ENCODE data around the gene PI4K2B. TPM values are rescaled to one million over a fixed set of nuclear protein-coding genes. Genes with fewer than 3 reads are reported as not detected.
A peak's percentile ranks its signal among the peaks of the same experiment; 100 is the strongest.
"Not testable (repeated sequence)": the region's sequence is repeated elsewhere in the genome, so short reads cannot be mapped to it uniquely, and the experiment has no call there.

Gene PI4K2B
- total RNA-seq (2012; rRNA removed) = 23.6 and 32.7 TPM in 2 replicates

GRCh38 chr4:25233737-25234389, at the start of gene PI4K2B:
Gene PI4K2B, plus strand, starts transcription at chr4:25234033. Its CDS starts 131 bp downstream, at chr4:25234164.
- H3K4me1 ChIP-seq (ENCODE audit: control insufficient read depth, insufficient read depth, low read length) = peaks cover 6% of the 10 kb centered on the region
- no peaks in the 10 kb centered on the region for H3K9me3 ChIP-seq (replicated peaks; ENCODE audit: low read length)
- peak within 1 kb of the TSS; percentile 92 for H3K4me3 ChIP-seq (ENCODE audit: low read length)
- H3K36me3 ChIP-seq (ENCODE audit: insufficient read depth, low read length) = no peaks in the 10 kb centered on the region
- peak within 1 kb of the TSS; percentile 89 for H3K9ac ChIP-seq (ENCODE audit: low read depth, low read length)
- peak within 1 kb of the TSS; percentile 91 for H3K4me2 ChIP-seq (ENCODE audit: low read length)
- H3K27me3 ChIP-seq (ENCODE audit: control insufficient read depth, insufficient read depth, low read length) = no peaks in the 10 kb centered on the region

GRCh38 chr4:25184056-25184455, 49.8 kb upstream of the PI4K2B start:
- Histone ChIP-seq H3K36me3 (ENCODE audit: insufficient read depth, low read length) (no peaks in the 10 kb centered on the region), H3K9ac (ENCODE audit: low read depth, low read length) (no peak overlapping the region), H3K9me3 (replicated peaks; ENCODE audit: low read length) (no peaks in the 10 kb centered on the region), H3K4me3 (ENCODE audit: low read length) (no peak overlapping the region), H3K4me1 (ENCODE audit: control insufficient read depth, insufficient read depth, low read length) (no peaks in the 10 kb centered on the region), H3K4me2 (ENCODE audit: low read length) (no peak overlapping the region), H3K27me3 (ENCODE audit: control insufficient read depth, insufficient read depth, low read length) (no peaks in the 10 kb centered on the region)

GRCh38 chr4:25190407-25190806, 43.4 kb upstream of the PI4K2B start:
- H3K4me2 ChIP-seq (ENCODE audit: low read length) = no peak overlapping the region
- no peaks in the 10 kb centered on the region for H3K36me3 ChIP-seq (ENCODE audit: insufficient read depth, low read length)

GRCh38 chr4:25198713-25199112, 35.1 kb upstream of the PI4K2B start:
- Histone ChIP-seq H3K27me3 (ENCODE audit: control insufficient read depth, insufficient read depth, low read length) (no peaks in the 10 kb centered on the region), H3K9me3 (replicated peaks; ENCODE audit: low read length) (no peaks in the 10 kb centered on the region), H3K4me3 (ENCODE audit: low read length) (no peak overlapping the region), H3K36me3 (ENCODE audit: insufficient read depth, low read length) (no peaks in the 10 kb centered on the region), H3K4me2 (ENCODE audit: low read length) (no peak overlapping the region), H3K9ac (ENCODE audit: low read depth, low read length) (no peak overlapping the region), H3K4me1 (ENCODE audit: control insufficient read depth, insufficient read depth, low read length) (no peaks in the 10 kb centered on the region)

More at GRCh38 chr4:25190407-25190806, 43.4 kb upstream of the PI4K2B start:
- Histone ChIP-seq H3K9ac (ENCODE audit: low read depth, low read length) (no peak overlapping the region), H3K4me1 (ENCODE audit: control insufficient read depth, insufficient read depth, low read length) (no peaks in the 10 kb centered on the region), H3K9me3 (replicated peaks; ENCODE audit: low read length) (no peaks in the 10 kb centered on the region), H3K4me3 (ENCODE audit: low read length) (no peak overlapping the region), H3K27me3 (ENCODE audit: control insufficient read depth, insufficient read depth, low read length) (no peaks in the 10 kb centered on the region)

GRCh38 chr4:25207997-25208396, 25.8 kb upstream of the PI4K2B start:
- Histone ChIP-seq H3K4me3 (ENCODE audit: low read length) (no peak overlapping the region), H3K4me2 (ENCODE audit: low read length) (no peak overlapping the region), H3K4me1 (ENCODE audit: control insufficient read depth, insufficient read depth, low read length) (no peaks in the 10 kb centered on the region), H3K9me3 (replicated peaks; ENCODE audit: low read length) (no peaks in the 10 kb centered on the region), H3K36me3 (ENCODE audit: insufficient read depth, low read length) (no peaks in the 10 kb centered on the region), H3K9ac (ENCODE audit: low read depth, low read length) (no peak overlapping the region), H3K27me3 (ENCODE audit: control insufficient read depth, insufficient read depth, low read length) (peaks cover 7% of the 10 kb centered on the region)

- Histone ChIP-seq H3K9me3 (replicated peaks; ENCODE audit: low read length) (no peaks in the 10 kb centered on the region), H3K36me3 (ENCODE audit: insufficient read depth, low read length) (no peaks in the 10 kb centered on the region), H3K9ac (ENCODE audit: low read depth, low read length) (no peak overlapping the region), H3K4me1 (ENCODE audit: control insufficient read depth, insufficient read depth, low read length) (no peaks in the 10 kb centered on the region), H3K27me3 (ENCODE audit: control insufficient read depth, insufficient read depth, low read length) (peaks cover 7% of the 10 kb centered on the region), H3K4me2 (ENCODE audit: low read length) (no peak overlapping the region), H3K4me3 (ENCODE audit: low read length) (no peak overlapping the region)
Measured at GRCh38 chr4:25209702-25210101, 24.1 kb upstream of the PI4K2B start.

- Histone ChIP-seq H3K9ac (ENCODE audit: low read depth, low read length) (no peak overlapping the region), H3K4me3 (ENCODE audit: low read length) (no peak overlapping the region), H3K4me1 (ENCODE audit: control insufficient read depth, insufficient read depth, low read length) (no peaks in the 10 kb centered on the region), H3K4me2 (ENCODE audit: low read length) (no peak overlapping the region), H3K9me3 (replicated peaks; ENCODE audit: low read length) (no peaks in the 10 kb centered on the region), H3K27me3 (ENCODE audit: control insufficient read depth, insufficient read depth, low read length) (peaks cover 7% of the 10 kb centered on the region), H3K36me3 (ENCODE audit: insufficient read depth, low read length) (no peaks in the 10 kb centered on the region)
Measured at GRCh38 chr4:25211721-25212120, 22.1 kb upstream of the PI4K2B start.

GRCh38 chr4:25212822-25213221, 21.0 kb upstream of the PI4K2B start:
- Histone ChIP-seq H3K4me1 (ENCODE audit: control insufficient read depth, insufficient read depth, low read length) (no peaks in the 10 kb centered on the region), H3K4me2 (ENCODE audit: low read length) (no peak overlapping the region), H3K4me3 (ENCODE audit: low read length) (no peak overlapping the region), H3K9ac (ENCODE audit: low read depth, low read length) (no peak overlapping the region), H3K27me3 (ENCODE audit: control insufficient read depth, insufficient read depth, low read length) (no peaks in the 10 kb centered on the region), H3K36me3 (ENCODE audit: insufficient read depth, low read length) (no peaks in the 10 kb centered on the region), H3K9me3 (replicated peaks; ENCODE audit: low read length) (no peaks in the 10 kb centered on the region)

GRCh38 chr4:25213347-25213979, 20.4 kb upstream of the PI4K2B start:
- Histone ChIP-seq H3K9me3 (replicated peaks; ENCODE audit: low read length) (no peaks in the 10 kb centered on the region), H3K4me3 (ENCODE audit: low read length) (no peak overlapping the region), H3K36me3 (ENCODE audit: insufficient read depth, low read length) (no peaks in the 10 kb centered on the region), H3K4me2 (ENCODE audit: low read length) (no peak overlapping the region), H3K4me1 (ENCODE audit: control insufficient read depth, insufficient read depth, low read length) (no peaks in the 10 kb centered on the region), H3K27me3 (ENCODE audit: control insufficient read depth, insufficient read depth, low read length) (no peaks in the 10 kb centered on the region), H3K9ac (ENCODE audit: low read depth, low read length) (no peak overlapping the region)

- not testable (repeated sequence) for H3K4me3 ChIP-seq (ENCODE audit: low read length); H3K9me3 ChIP-seq (replicated peaks; ENCODE audit: low read length); H3K27me3 ChIP-seq (ENCODE audit: control insufficient read depth, insufficient read depth, low read length); H3K9ac ChIP-seq (ENCODE audit: low read depth, low read length); H3K4me1 ChIP-seq (ENCODE audit: control insufficient read depth, insufficient read depth, low read length); H3K36me3 ChIP-seq (ENCODE audit: insufficient read depth, low read length); H3K4me2 ChIP-seq (ENCODE audit: low read length)
Measured at GRCh38 chr4:25214750-25215149, 19.1 kb upstream of the PI4K2B start.

GRCh38 chr4:25215511-25215910, 18.3 kb upstream of the PI4K2B start:
- Histone ChIP-seq H3K4me3 (ENCODE audit: low read length) (no peak overlapping the region), H3K4me2 (ENCODE audit: low read length) (no peak overlapping the region), H3K4me1 (ENCODE audit: control insufficient read depth, insufficient read depth, low read length) (no peaks in the 10 kb centered on the region), H3K36me3 (ENCODE audit: insufficient read depth, low read length) (no peaks in the 10 kb centered on the region), H3K9me3 (replicated peaks; ENCODE audit: low read length) (no peaks in the 10 kb centered on the region), H3K27me3 (ENCODE audit: control insufficient read depth, insufficient read depth, low read length) (no peaks in the 10 kb centered on the region), H3K9ac (ENCODE audit: low read depth, low read length) (no peak overlapping the region)

- H3K36me3 ChIP-seq (ENCODE audit: insufficient read depth, low read length) = no peaks in the 10 kb centered on the region
- peaks cover 11% of the 10 kb centered on the region for H3K9me3 ChIP-seq (replicated peaks; ENCODE audit: low read length)
- H3K4me2 ChIP-seq (ENCODE audit: low read length) = no peak overlapping the region
- no peak overlapping the region for H3K9ac ChIP-seq (ENCODE audit: low read depth, low read length)
- H3K4me1 ChIP-seq (ENCODE audit: control insufficient read depth, insufficient read depth, low read length) = no peaks in the 10 kb centered on the region
- no peaks in the 10 kb centered on the region for H3K27me3 ChIP-seq (ENCODE audit: control insufficient read depth, insufficient read depth, low read length)
- no peak overlapping the region for H3K4me3 ChIP-seq (ENCODE audit: low read length)
Measured at GRCh38 chr4:25221377-25221776, 12.5 kb upstream of the PI4K2B start.

Data from skeletal muscle satellite cell (primary cell).